OCI-LY3 (cell line): ENCODE measurements around the gene TSPAN5.

Experiments
- EZH2phosphoT487 ChIP-seq: fragments of 200-600 bp; shearing (Covaris generic); IDR thresholded peaks from 2 replicates; pipeline ENCODE4 v1.6.1; 2018; ENCODE audit warnings: antibody characterized with exemption, mixed run types, low read depth
- TF ChIP-seq, protein P1 (sequence below): fragments of 200-600, 300-600 bp; sonication (generic); IDR thresholded peaks from 2 replicates; pipeline ENCODE4 v1.5.1; 2014; ENCODE audit warnings: antibody characterized with exemption, low read length, low read depth

DNA sequence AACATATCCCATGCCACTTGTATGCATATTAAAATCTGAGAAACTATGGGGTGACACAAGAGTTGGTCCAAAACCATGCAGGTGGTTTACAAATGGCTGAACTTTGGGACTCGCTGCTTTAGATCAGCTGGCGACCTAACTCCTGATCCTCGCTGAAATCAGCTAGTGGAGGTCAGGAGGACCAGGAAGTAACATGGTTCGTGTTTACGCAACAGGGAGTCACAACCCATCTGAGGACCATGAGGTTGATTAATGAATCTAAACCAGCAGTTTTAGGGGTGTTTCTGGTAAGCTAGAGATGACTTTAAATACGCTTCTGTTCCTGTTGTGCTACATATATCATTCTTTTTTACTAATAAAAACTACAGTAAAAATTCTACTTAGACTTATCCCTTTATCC, 12.9 kb downstream of the TSPAN5 start:
- TF ChIP-seq, protein P1, sequence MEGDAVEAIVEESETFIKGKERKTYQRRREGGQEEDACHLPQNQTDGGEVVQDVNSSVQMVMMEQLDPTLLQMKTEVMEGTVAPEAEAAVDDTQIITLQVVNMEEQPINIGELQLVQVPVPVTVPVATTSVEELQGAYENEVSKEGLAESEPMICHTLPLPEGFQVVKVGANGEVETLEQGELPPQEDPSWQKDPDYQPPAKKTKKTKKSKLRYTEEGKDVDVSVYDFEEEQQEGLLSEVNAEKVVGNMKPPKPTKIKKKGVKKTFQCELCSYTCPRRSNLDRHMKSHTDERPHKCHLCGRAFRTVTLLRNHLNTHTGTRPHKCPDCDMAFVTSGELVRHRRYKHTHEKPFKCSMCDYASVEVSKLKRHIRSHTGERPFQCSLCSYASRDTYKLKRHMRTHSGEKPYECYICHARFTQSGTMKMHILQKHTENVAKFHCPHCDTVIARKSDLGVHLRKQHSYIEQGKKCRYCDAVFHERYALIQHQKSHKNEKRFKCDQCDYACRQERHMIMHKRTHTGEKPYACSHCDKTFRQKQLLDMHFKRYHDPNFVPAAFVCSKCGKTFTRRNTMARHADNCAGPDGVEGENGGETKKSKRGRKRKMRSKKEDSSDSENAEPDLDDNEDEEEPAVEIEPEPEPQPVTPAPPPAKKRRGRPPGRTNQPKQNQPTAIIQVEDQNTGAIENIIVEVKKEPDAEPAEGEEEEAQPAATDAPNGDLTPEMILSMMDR = no peak
- TF ChIP-seq EZH2phosphoT487 = no peak
